GM19043 (cell line): ENCODE data around the gene XPNPEP3.

Experiments
- ATAC-seq: cut with Tn5 transposase; IDR thresholded peaks from one replicate; pipeline ENCODE4 v1.9.1; 2021; ENCODE audit warnings: low read depth; ENCODE audit not compliant: unreplicated experiment

The XPNPEP3 gene

GRCh38 chr22:40928657-40929056 lies 71.7 kb downstream of the XPNPEP3 start:
- ATAC-seq, result no peak

GRCh38 chr22:40932396-40932795 lies 75.4 kb downstream of the XPNPEP3 start:
- no peak for ATAC-seq

GRCh38 chr22:40939202-40939601 lies 82.3 kb downstream of the XPNPEP3 start:
- no peak for ATAC-seq

GRCh38 chr22:40950962-40951794 lies 94.2 kb downstream of the XPNPEP3 start, which contains the start of gene RBX1:
Gene RBX1, plus strand, starts transcription at chr22:40951378. Its CDS starts 21 bp downstream, at chr22:40951399.
- peak; percentile 80 for ATAC-seq

- no peak for ATAC-seq
These were observed 95.1 kb downstream of the XPNPEP3 start for GRCh38 chr22:40951795-40952605.

GRCh38 chr22:40953471-40953870 lies 96.5 kb downstream of the XPNPEP3 start:
- no peak for ATAC-seq

GRCh38 chr22:40954113-40954512 lies 97.2 kb downstream of the XPNPEP3 start:
- ATAC-seq, result no peak

- ATAC-seq, result no peak
These were observed 98.6 kb downstream of the XPNPEP3 start for GRCh38 chr22:40955571-40955970.

GRCh38 chr22:40957601-40958000 lies 100.7 kb downstream of the XPNPEP3 start:
- ATAC-seq, result no peak

- no peak for ATAC-seq
These were observed 101.4 kb downstream of the XPNPEP3 start for GRCh38 chr22:40958299-40958698.

GRCh38 chr22:40960145-40960544 lies 103.2 kb downstream of the XPNPEP3 start:
- ATAC-seq, result no peak

GRCh38 chr22:40965936-40966725 lies 109.2 kb downstream of the XPNPEP3 start:
- ATAC-seq, result no peak

- ATAC-seq, result no peak
These were observed 109.8 kb downstream of the XPNPEP3 start for GRCh38 chr22:40966726-40967085.

- no peak for ATAC-seq
These were observed 110.3 kb downstream of the XPNPEP3 start for GRCh38 chr22:40967111-40967760.

GRCh38 chr22:40972587-40972986 lies 115.6 kb downstream of the XPNPEP3 start:
- no peak for ATAC-seq

GRCh38 chr22:40973144-40973543 lies 116.2 kb downstream of the XPNPEP3 start:
- no peak for ATAC-seq

GRCh38 chr22:40975366-40975765 lies 118.4 kb downstream of the XPNPEP3 start:
- ATAC-seq, result no peak

GRCh38 chr22:40976866-40977700 lies 120.1 kb downstream of the XPNPEP3 start:
- no peak for ATAC-seq

GRCh38 chr22:40979198-40979597 lies 122.2 kb downstream of the XPNPEP3 start:
- no peak for ATAC-seq
